Ishikawa (cell line): ENCODE data around the gene HTT.

Source experiments
- CEBPB ChIP-seq: IDR thresholded peaks from 2 replicates; pipeline ENCODE4 v1.6.1; 2012
- CREB1 ChIP-seq: IDR thresholded peaks from 2 replicates; pipeline ENCODE4 v1.6.1; 2012; ENCODE audit warnings: low read depth
- EGR1 ChIP-seq: IDR thresholded peaks from 2 replicates; pipeline ENCODE4 v1.6.1; 2012
- EP300 ChIP-seq: IDR thresholded peaks from 2 replicates; pipeline ENCODE4 v1.6.1; 2012; ENCODE audit warnings: borderline replicate concordance
- FOXM1 ChIP-seq: IDR thresholded peaks from 2 replicates; pipeline ENCODE4 v1.6.1; 2012; ENCODE audit warnings: low read depth, borderline replicate concordance
- NFIC ChIP-seq: IDR thresholded peaks from 2 replicates; pipeline ENCODE4 v1.6.1; 2012
- RAD21 ChIP-seq: IDR thresholded peaks from 2 replicates; pipeline ENCODE4 v1.6.1; 2012; ENCODE audit warnings: low read depth
- TAF1 ChIP-seq: IDR thresholded peaks from 2 replicates; pipeline ENCODE4 v1.6.1; 2012; ENCODE audit warnings: low read depth, mild to moderate bottlenecking
- TCF12 ChIP-seq: IDR thresholded peaks from 2 replicates; pipeline ENCODE4 v1.6.1; 2012; ENCODE audit warnings: low read depth
- TEAD4 ChIP-seq: IDR thresholded peaks from 2 replicates; pipeline ENCODE4 v1.6.1; 2012
- YY1 ChIP-seq: IDR thresholded peaks from 2 replicates; pipeline ENCODE4 v1.6.1; 2012; ENCODE audit warnings: low read depth
- ZBTB7A ChIP-seq: IDR thresholded peaks from 2 replicates; pipeline ENCODE4 v1.6.1; 2012; ENCODE audit warnings: low read depth
- TF ChIP-seq, protein P1 (sequence below): IDR thresholded peaks from 2 replicates; pipeline ENCODE4 v1.6.1; 2012; ENCODE audit warnings: low read depth, mild to moderate bottlenecking
- TF ChIP-seq, protein P2 (sequence below): IDR thresholded peaks from 2 replicates; pipeline ENCODE4 v1.6.1; 2012
- TF ChIP-seq, protein P3 (sequence below): IDR thresholded peaks from 2 replicates; pipeline ENCODE4 v1.6.1; 2012

Gene HTT

DNA sequence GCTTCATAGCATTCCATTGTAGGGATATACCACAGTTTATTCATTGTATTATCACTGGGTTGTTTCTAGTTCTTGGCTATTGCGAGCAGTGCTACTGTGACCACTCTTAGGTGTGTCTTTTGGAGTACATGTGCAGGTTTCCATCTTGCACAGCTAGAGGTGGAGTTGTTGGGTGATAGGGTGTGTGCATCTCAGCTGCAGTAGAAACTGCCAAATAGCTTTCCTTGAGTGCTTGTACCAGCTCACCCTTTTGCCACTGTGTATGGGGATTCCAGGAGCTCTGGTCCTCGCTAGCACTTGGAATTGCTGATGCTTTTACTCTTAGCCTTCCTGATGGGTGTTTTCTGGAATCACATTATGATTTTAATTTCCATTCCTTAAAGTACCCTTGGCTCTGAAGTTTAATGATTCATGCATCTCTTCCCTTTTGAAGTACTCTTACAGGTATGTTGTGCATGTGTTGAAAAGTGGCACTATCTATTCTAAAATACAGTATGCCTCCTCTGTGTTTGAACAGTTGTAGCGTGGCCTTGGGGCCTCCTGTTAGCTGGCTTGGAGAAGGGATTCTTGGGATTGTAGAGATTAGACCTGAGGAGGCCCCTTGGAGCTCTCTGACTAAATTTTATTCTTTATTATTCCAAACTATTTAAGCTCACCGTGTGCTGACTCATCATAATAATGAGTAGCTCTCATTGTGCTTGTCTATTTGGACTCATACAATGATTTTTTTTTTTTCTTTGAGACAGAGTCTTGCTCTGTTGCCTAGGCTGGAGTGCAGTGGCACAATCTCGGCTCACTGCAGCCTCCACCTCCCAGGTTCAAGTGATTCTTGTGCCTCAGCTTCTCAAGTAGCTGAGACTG is 38.4 kb downstream of the HTT start:
- TF ChIP-seq EGR1 (no peak), EP300 (no peak), RAD21 (no peak), FOXM1 (no peak), NFIC (no peak), CREB1 (no peak), TEAD4 (no peak), TCF12 (no peak), CEBPB (no peak), YY1 (no peak), TAF1 (no peak), ZBTB7A (no peak)
- TF ChIP-seq, protein P1, sequence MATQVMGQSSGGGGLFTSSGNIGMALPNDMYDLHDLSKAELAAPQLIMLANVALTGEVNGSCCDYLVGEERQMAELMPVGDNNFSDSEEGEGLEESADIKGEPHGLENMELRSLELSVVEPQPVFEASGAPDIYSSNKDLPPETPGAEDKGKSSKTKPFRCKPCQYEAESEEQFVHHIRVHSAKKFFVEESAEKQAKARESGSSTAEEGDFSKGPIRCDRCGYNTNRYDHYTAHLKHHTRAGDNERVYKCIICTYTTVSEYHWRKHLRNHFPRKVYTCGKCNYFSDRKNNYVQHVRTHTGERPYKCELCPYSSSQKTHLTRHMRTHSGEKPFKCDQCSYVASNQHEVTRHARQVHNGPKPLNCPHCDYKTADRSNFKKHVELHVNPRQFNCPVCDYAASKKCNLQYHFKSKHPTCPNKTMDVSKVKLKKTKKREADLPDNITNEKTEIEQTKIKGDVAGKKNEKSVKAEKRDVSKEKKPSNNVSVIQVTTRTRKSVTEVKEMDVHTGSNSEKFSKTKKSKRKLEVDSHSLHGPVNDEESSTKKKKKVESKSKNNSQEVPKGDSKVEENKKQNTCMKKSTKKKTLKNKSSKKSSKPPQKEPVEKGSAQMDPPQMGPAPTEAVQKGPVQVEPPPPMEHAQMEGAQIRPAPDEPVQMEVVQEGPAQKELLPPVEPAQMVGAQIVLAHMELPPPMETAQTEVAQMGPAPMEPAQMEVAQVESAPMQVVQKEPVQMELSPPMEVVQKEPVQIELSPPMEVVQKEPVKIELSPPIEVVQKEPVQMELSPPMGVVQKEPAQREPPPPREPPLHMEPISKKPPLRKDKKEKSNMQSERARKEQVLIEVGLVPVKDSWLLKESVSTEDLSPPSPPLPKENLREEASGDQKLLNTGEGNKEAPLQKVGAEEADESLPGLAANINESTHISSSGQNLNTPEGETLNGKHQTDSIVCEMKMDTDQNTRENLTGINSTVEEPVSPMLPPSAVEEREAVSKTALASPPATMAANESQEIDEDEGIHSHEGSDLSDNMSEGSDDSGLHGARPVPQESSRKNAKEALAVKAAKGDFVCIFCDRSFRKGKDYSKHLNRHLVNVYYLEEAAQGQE, result no peak
- TF ChIP-seq, protein P2, sequence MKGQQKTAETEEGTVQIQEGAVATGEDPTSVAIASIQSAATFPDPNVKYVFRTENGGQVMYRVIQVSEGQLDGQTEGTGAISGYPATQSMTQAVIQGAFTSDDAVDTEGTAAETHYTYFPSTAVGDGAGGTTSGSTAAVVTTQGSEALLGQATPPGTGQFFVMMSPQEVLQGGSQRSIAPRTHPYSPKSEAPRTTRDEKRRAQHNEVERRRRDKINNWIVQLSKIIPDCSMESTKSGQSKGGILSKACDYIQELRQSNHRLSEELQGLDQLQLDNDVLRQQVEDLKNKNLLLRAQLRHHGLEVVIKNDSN, result no peak
- TF ChIP-seq, protein P3, sequence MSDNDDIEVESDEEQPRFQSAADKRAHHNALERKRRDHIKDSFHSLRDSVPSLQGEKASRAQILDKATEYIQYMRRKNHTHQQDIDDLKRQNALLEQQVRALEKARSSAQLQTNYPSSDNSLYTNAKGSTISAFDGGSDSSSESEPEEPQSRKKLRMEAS, result no peak

DNA sequence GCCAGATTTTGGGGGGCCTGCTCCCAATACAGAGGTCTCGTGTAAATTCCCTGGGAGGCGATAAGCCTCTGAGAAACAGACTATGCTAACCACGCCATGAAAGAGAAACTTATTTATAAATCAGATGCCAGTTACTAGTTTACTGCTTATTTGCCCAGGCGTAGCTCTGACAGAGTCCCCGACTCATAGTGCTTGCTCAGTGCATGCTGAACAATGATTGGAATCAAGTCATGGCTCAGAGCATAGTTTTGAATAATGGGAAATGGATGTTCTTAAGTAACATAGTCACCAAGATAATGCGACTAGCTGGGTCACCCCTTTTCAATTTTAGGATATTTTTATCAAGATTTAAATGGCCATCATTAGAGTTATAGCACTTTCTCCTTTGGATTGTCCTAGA is 39.9 kb downstream of the HTT start:
- TF ChIP-seq TAF1, result no peak
- no peak for TF ChIP-seq NFIC
- no peak for TF ChIP-seq CREB1
- TF ChIP-seq FOXM1, result no peak
- no peak for TF ChIP-seq TCF12
- TF ChIP-seq EP300, result no peak
- TF ChIP-seq, protein P1, result no peak
- no peak for TF ChIP-seq ZBTB7A
- TF ChIP-seq RAD21, result no peak
- TF ChIP-seq, protein P2, result no peak
- TF ChIP-seq EGR1, result no peak
- no peak for TF ChIP-seq TEAD4
- TF ChIP-seq CEBPB, result no peak
- no peak for TF ChIP-seq YY1
- TF ChIP-seq, protein P3, result no peak

DNA sequence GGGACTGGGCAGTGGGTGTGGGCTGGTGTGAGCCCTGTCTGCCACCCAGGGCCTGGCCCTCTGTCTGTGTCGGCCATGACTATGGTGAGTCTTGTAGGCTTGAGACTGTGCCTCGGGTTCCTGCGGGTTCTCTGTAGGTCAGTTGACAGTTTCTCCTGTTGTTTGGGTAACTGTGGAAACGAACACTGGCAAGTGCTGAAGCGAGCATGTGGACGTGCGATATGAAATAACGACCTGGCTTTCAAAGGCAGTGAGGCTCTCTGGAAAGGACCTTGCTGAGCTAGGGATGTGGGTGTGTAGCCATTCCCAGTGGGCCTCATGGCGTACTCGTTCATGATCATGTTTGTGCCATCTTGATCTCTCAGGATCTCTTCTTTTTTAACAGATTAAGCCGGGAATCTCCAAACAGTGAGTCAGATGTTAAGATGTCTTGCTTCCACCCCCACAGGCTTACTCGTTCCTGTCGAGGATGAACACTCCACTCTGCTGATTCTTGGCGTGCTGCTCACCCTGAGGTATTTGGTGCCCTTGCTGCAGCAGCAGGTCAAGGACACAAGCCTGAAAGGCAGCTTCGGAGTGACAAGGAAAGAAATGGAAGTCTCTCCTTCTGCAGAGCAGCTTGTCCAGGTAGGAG is 41.3 kb downstream of the HTT start:
- TF ChIP-seq, protein P3, result no peak
- no peak for TF ChIP-seq TEAD4
- no peak for TF ChIP-seq YY1
- TF ChIP-seq, protein P1, result no peak
- TF ChIP-seq NFIC, result no peak
- no peak for TF ChIP-seq FOXM1

DNA sequence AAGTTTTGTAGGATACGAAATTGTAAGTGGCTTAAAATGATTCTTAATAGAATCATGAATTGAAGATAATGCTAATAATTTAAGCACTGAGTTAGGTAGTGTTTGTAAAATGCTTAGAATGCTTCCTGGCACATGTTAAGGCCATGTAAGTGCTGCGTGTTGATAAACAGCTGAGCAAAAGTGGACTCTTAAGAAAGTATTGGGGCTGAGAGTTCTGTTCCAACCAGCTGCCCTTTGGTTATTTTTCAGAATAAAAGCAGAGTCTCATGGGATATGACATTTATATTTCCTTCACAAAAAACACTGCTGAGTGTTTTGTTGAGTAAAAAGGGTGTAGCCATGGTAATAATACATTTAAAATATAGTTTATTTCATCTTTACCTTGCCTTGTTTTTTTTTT is 42.5 kb downstream of the HTT start:
- TF ChIP-seq TEAD4 (no peak), TAF1 (no peak), CREB1 (no peak), FOXM1 (no peak), RAD21 (no peak), EP300 (no peak), ZBTB7A (no peak), CEBPB (no peak), NFIC (no peak), EGR1 (no peak), YY1 (no peak), TCF12 (no peak)
- TF ChIP-seq, protein P1, result no peak
- TF ChIP-seq, protein P3, result no peak
- TF ChIP-seq, protein P2, result no peak
